CD4-positive, alpha-beta T cell treated with Interleukin-17A for 4 hours (primary cell): ENCODE results near the gene APMAP.

Experiments
- DNase-seq: peaks from one replicate; pipeline ENCODE4 v3.0.0-alpha.2; 2020; ENCODE audit warnings: mixed read lengths

The APMAP gene

GRCh38 chr20:24985802-24986201 is 6.7 kb downstream of the APMAP start:
- DNase-seq = no peak

DNA sequence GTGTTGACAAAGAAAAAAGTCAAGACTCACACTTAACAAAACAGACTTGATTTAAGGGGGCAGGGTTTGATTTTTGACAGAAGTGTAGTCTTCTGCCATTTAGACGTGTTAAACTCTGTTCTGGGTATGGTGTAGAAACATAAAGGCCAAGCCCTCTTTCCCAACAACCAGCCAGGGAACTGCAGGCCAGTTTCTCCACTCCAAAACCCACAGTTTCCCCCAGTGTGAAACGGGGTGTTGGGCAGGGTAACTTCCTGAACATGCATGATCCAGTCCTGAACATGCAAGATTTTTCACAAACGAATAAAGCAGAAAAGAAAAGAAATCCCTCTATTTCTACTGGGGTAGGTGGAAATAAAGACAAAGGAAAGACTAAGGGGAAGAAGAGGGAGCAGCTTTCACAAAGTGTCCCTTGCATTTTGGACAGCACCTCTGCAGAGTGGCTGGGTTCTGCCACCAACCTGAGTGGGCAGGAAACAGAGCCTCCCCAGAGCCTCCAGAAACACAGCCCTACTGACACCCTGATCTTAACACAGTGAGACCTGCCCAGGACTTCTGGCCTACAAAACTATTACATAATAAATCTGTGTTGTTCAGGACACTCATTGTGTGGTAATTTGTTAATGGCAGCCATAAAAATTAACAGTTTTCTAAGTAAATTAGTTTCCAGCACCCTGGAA is 7.5 kb downstream of the APMAP start:
- DNase-seq = no peak

DNA sequence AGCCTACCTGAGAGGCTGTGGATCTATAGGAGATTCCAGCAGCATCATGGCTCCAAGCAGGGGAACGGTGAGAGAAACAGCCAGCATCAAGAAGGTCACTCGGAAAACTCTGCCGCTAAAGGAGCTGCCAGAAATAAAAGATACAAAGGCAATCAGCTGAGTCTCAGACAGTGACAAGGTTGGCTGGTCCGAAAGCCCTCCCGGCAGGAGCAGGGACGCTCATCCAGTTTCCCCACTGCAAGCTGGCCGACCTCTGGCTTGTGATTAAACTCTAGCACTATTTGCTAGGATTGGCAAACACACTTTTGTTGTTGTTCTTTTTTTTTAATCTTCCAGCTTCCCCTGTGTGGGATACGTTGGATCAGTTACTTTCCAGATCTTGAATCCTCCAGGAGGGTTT is 8.7 kb downstream of the APMAP start:
- DNase-seq = no peak

DNA sequence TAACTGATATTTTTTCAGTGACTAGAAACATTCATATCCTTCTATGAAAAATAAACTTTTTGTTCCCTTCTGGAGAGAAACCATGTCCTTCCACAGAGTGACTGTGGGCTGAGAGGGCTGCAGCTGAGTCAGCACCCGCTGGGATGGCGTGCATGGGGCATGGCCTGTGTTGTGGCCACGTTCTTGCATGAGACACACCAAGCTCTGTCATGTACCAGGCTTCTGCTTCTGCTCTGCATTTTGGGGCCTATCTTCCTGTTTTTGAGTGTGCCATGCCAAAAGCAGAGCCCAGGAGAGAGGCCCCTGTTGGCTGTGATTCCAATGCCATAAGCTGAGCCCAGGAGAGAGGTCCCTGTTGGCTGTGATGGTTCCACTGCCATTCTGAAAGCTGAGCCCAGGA is 10.8 kb downstream of the APMAP start:
- DNase-seq = no peak

GRCh38 chr20:24981282-24981681 is 11.3 kb downstream of the APMAP start:
- no peak for DNase-seq

- DNase-seq = no peak
Measured at GRCh38 chr20:24980291-24981053, 12.1 kb downstream of the APMAP start.

- no peak for DNase-seq
Measured at GRCh38 chr20:24979036-24979960, 13.3 kb downstream of the APMAP start.

DNA sequence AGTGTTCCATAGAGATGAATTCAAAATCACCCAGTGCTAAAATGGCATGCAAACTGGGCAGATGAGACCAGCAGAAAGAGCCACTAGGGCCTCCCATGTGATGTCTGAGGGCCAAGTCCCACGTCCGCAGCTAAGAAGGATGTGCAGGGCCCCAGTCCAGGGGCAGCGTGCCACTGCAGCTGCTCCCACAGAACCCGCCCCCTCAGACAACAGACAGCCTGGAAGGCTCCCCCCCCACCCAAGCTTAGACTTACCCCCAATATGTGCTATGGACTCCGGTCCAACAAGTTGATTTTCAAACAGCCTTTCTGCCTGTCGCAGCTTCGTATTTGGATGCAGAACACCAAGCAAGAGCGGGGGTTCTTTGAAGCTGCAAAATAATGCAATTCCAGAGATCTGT is 14.0 kb downstream of the APMAP start:
- no peak for DNase-seq

GRCh38 chr20:24977797-24978196 is 14.8 kb downstream of the APMAP start:
- DNase-seq = no peak

GRCh38 chr20:24977336-24977735 is 15.2 kb downstream of the APMAP start:
- DNase-seq = no peak

GRCh38 chr20:24972341-24972740 is 20.2 kb downstream of the APMAP start:
- DNase-seq = no peak

- no peak for DNase-seq
Measured at GRCh38 chr20:24971376-24972101, 21.0 kb downstream of the APMAP start.

DNA sequence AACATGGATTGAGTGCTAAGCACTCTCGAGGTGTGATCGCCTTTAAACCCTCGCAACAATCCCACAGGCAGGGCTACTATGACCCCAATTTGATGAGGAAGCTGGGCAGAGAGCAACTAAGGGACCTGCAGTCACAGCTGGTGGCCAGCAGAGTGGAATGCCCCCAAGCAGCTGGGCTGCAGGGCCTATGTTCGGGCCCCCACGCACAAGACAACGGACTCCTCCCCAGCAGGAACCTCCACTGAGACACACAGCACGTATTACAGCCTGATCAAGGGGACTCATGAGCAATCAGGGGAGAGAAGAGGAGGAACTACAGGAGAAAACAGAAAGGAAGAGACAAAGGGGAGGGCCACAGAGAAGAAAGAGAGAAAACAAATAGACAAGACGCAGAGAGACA is 21.8 kb downstream of the APMAP start:
- DNase-seq = no peak

GRCh38 chr20:24970030-24970553 is 22.5 kb downstream of the APMAP start:
- DNase-seq = no peak

GRCh38 chr20:24969186-24970029 is 23.1 kb downstream of the APMAP start:
- no peak for DNase-seq

DNA sequence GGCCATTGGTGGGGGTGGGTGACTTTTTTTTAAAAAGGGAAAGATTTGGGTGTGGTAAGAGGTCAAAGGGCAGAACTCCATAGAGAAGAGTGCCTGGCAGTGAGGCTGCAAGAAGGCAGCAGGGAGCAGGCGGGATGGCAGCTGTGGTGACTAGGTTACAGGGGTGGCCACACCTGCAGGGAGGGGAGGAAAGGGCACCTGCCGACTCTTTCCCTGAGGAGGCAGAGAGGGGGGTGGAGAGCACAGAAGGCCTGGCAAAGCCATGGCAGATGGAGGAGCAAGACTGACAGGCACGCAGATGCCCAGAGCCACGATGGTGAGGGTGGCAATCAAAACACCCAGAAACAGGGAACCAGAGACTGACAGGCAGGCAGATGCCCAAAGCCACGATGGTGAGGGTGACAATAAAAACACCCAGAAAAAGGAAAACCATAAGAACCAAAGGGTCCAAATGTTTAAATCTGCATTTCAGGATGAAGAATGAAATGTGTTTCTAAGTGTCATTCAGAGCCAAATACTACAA is 24.2 kb downstream of the APMAP start:
- no peak for DNase-seq

DNA sequence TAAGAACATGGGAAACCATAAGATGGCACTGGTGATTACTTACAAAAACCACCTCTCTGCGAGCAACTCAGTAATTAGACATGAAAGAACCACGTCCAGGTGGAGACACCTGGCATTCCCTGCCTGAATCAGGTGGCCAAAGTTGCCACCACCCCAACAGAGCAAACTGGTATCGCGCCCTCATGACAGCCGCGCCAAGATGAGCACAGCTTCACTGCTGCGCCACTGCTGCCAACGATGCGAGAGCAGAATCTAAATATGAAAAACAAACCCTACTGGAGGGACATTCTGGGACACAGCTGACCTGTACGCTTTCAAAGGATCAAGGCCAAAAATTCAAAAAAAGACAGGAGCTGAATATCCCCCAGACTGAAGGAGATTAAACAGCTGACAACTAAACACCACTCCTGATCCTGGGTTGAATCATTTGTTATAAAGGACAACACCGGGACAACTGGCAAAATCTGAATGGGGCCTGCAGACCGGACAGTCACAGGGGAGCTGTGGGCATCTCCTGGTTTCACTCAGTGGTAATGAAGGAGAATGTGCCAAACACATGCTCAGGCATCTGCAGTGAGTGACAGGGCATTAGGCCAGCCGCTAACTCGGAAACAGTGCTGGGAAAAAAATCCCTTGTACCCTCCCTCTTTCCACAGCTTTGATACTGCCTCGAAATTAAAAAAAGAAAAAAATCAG is 26.1 kb downstream of the APMAP start:
- no peak for DNase-seq

DNA sequence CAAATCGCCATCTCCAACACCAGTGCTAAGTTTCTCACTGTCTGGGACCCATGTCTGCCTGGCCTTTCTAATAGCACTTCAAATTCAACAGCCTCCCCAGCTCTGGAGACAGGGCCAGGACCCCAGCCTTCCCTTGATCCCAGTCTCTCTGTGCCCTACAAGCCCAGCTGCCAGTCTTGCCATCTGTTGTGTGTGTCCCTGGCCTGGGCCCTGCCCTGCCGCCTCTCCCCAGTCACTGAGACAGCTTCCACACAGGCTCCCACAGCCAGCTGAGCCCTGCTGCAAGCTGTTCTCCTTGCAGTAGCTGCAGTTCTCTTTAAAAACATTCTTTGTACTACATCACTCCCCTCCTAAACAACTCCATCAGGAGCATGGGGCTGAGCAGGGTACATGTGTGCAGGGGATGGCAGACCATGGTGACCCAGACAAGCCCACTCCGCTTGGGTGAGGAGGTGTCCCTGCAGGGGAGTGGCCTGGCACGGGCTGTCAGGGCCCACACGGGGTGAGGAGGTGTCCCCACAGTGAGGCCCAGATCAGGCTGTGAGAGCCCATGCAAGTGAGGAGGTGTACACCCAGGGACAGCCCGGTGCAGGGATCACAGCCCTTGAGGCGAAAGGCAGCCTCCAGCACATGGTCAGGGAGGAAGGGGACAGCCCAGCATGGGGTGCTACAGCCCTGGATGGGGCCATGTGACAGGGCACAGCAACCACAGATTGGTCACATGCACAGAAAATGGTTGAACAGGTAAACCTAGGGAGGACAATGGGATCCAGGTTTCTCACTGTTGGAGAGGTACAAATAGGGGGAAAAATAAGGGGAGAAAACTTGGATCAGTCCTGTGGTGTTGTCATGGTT is 27.3 kb downstream of the APMAP start:
- no peak for DNase-seq

DNA sequence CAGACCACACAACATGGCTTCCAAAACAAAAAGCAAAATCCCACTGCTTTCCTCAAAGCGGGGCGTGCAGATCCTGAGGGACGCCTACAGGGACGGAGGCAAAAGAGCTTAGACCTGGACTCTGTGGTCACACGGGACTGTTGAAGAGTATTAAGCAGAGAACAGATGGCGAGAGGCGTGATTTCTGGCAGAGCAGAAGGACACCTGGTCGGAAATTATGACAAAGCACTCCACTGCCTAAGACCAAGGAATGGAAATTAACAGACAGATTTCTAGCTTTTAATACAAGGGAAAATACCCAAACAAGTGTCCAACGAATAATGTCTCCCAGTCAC is 28.1 kb downstream of the APMAP start:
- DNase-seq = no peak
